ENCODE results near the gene ST3GAL5.

DNA sequence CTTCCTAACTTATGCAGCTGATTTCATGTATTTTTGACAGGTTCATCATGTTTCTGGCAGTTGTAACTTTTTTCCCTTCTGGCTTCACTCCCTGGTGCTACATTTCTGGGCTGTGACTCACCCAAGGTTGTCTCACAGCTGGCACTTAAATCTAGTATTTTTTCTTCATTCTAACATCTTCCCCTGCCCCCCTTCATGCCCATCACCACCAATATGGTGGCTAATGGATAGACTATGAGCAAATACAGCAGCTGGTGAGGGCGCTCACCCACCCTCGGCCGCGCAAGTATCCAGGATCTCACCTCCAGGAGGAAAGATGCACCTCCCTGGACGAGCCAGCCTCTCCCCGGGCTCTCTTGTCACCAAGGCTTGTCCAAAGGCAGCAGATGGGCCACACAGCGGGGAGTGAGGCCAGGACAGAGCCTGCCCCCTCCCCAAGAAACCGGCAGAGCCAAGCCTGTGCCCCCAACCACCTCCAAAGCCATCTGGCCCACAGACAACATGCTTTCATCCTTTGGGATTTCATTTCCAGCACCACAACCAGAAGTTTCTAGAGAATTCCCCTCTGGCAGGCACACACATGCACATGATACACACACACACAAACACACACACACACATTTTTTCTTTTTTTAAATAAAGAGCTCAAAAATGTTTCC is 95.9 kb downstream of the ST3GAL5 start:
- TF ChIP-seq, protein P1, sequence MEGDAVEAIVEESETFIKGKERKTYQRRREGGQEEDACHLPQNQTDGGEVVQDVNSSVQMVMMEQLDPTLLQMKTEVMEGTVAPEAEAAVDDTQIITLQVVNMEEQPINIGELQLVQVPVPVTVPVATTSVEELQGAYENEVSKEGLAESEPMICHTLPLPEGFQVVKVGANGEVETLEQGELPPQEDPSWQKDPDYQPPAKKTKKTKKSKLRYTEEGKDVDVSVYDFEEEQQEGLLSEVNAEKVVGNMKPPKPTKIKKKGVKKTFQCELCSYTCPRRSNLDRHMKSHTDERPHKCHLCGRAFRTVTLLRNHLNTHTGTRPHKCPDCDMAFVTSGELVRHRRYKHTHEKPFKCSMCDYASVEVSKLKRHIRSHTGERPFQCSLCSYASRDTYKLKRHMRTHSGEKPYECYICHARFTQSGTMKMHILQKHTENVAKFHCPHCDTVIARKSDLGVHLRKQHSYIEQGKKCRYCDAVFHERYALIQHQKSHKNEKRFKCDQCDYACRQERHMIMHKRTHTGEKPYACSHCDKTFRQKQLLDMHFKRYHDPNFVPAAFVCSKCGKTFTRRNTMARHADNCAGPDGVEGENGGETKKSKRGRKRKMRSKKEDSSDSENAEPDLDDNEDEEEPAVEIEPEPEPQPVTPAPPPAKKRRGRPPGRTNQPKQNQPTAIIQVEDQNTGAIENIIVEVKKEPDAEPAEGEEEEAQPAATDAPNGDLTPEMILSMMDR (conservative IDR thresholded peaks at IDR 0.05 in 1 of 2, IDR thresholded peaks at IDR 0.05 in 1 of 2; ENCODE audit: low read depth in 1 of 2, low read length in 2 of 2) = no peak
- no peak for TF ChIP-seq EZH2 (IDR thresholded peaks at IDR 0.05; ENCODE audit: low read length, missing control alignments)

All from fibroblast of lung (primary cell).